Keratinocyte (primary cell): Measurements from ENCODE around the gene RNASEH2B. TPM values are rescaled to one million over a fixed set of nuclear protein-coding genes. Genes with fewer than 3 reads are reported as not detected.

Experiments used
- DNase-seq: peaks from one replicate; pipeline ENCODE4 v3.0.0-alpha.2; 2011; ENCODE audit warnings: low read depth, missing footprints, low spot score
- FAIRE-seq: peaks from 2 replicates; lab custom pipeline; 2011; peaks lifted over from hg19 to GRCh38; lab: Jason Lieb, UNC
- H2AFZ ChIP-seq: 2 replicates; pipeline ENCODE4 v1.6.0; 2012; ENCODE audit warnings: low read length, control low read depth, inconsistent platforms; ENCODE audit not compliant: control insufficient read depth
- H3K27ac ChIP-seq: 2 replicates; pipeline ENCODE4 v1.5.1; 2011; ENCODE audit warnings: low read length; ENCODE audit not compliant: control insufficient read depth, insufficient read depth
- H3K27me3 ChIP-seq: 3 replicates; pipeline ENCODE4 v1.6.0; 2011; ENCODE audit warnings: low read length; ENCODE audit not compliant: control insufficient read depth, insufficient read depth; ENCODE audit errors: extremely low read depth
- H3K36me3 ChIP-seq, 2 experiments: 2 replicates in 1 of 2; 3 replicates in 1 of 2; pipeline ENCODE4 v1.5.1; 2011; ENCODE audit warnings: low read length in 2 of 2, mild to moderate bottlenecking in 1 of 2; ENCODE audit not compliant: control insufficient read depth in 2 of 2, insufficient read depth in 2 of 2; ENCODE audit errors: extremely low read depth in 1 of 2
- H3K4me1 ChIP-seq: 3 replicates; pipeline ENCODE4 v1.5.1; 2011; ENCODE audit warnings: low read length; ENCODE audit not compliant: control insufficient read depth, insufficient read depth; ENCODE audit errors: extremely low read depth
- H3K4me2 ChIP-seq: 3 replicates; pipeline ENCODE4 v1.6.0; 2011; ENCODE audit warnings: low read depth, low read length; ENCODE audit not compliant: control insufficient read depth, insufficient read depth; ENCODE audit errors: extremely low read depth
- H3K4me3 ChIP-seq, 3 experiments: fragments of 200-600 bp in 1 of 3; sonication (generic) in 1 of 3; 2 replicates in 2 of 3; 3 replicates in 1 of 3; pipeline ENCODE4 v1.5.1; 2011 to 2016; ENCODE audit warnings: low read length in 3 of 3, mild to moderate bottlenecking in 3 of 3, control low read depth in 2 of 3, inconsistent platforms in 1 of 3, low read depth in 1 of 3, mixed read lengths in 1 of 3, mixed run types in 1 of 3, moderate library complexity in 1 of 3; ENCODE audit not compliant: control insufficient read depth in 2 of 3, insufficient read depth in 2 of 3; ENCODE audit errors: extremely low read depth in 1 of 3
- H3K79me2 ChIP-seq: 2 replicates; pipeline ENCODE4 v1.6.0; 2012; ENCODE audit warnings: low read length; ENCODE audit not compliant: control insufficient read depth, insufficient read depth
- H3K9ac ChIP-seq: 3 replicates; pipeline ENCODE4 v1.6.0; 2011; ENCODE audit warnings: low read length; ENCODE audit not compliant: control insufficient read depth, insufficient read depth; ENCODE audit errors: extremely low read depth
- H3K9me1 ChIP-seq: 3 replicates; pipeline ENCODE4 v1.6.0; 2011; ENCODE audit warnings: low read length; ENCODE audit not compliant: control insufficient read depth, insufficient read depth; ENCODE audit errors: extremely low read depth
- H3K9me3 ChIP-seq: 2 replicates; pipeline ENCODE4 v1.5.1; 2012; ENCODE audit warnings: low read depth, low read length; ENCODE audit not compliant: control insufficient read depth
- H4K20me1 ChIP-seq: 3 replicates; pipeline ENCODE4 v1.6.0; 2011; ENCODE audit warnings: low read length; ENCODE audit not compliant: control insufficient read depth, insufficient read depth; ENCODE audit errors: extremely low read depth
- EZH2 ChIP-seq: IDR thresholded peaks from one replicate; pipeline ENCODE4 v1.6.1; 2012; ENCODE audit warnings: inconsistent platforms, mild to moderate bottlenecking, low read length, moderate library complexity
- dilution Hi-C: fragments of 300-500 bp; cut with MboI; formaldehyde crosslinking; loops from one replicate; pipeline ENCODE4 v1.7.0; 2020; ENCODE audit warnings: low sequenced_read_pairs; ENCODE audit not compliant: extremely low pct_ligation_motif_present
- polyA plus RNA-seq, 5 experiments: library from polyadenylated mRNA; depleted of rRNA in 3 of 5; stranded (reverse) in 3 of 5; stranded (forward) in 1 of 5; unstranded in 1 of 5; fragments of >200 nt; gene quantifications; 1 replicate in 1 of 5; 2 replicates in 3 of 5; 3 replicates in 1 of 5; pipeline versions ENCODE4 v1.2.1 to v1.2.3, GENCODE V29; 2011 to 2012; ENCODE audit warnings: missing spikeins in 2 of 5, low read depth in 1 of 5, low replicate concordance in 1 of 5
- TF ChIP-seq, protein P1 (sequence below), 3 experiments: IDR thresholded peaks in 1 of 3; conservative IDR thresholded peaks in 1 of 3; optimal IDR thresholded peaks in 1 of 3; 2 replicates in 2 of 3; 3 replicates in 1 of 3; pipeline versions ENCODE3 to v1.5.1; 2011; ENCODE audit warnings: low read length in 3 of 3, mild to moderate bottlenecking in 3 of 3, moderate library complexity in 2 of 3, control low read depth in 1 of 3, inconsistent platforms in 1 of 3; ENCODE audit not compliant: insufficient read depth in 2 of 3; ENCODE audit errors: extremely low read depth in 1 of 3

The RNASEH2B gene
- polyA plus RNA-seq, 1 donor (not counting 4 experiments of a cell fraction or from before 2014, with no cell fraction given), result 26.1 TPM

DNA sequence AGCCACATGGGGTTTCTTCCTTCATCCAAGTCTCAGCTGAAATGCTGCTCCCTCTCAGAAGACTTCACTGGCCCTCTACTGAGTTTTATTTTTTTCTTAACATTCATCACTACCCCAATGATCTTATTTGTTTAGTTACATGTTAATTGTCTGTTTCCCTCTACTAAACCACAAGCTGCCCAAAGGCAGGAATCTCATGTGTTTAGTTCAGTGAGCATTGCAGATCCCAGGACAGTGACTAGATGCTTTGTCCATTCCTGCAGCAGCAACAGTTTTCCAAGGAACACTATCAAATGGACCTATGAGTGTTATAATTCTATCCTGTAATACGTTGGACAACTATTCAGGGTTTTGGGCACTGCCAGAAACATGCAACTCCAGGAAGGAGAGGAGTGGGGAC, 93.1 kb downstream of the RNASEH2B start:
- Histone ChIP-seq H3K79me2 (no peaks in the 10 kb centered on the region), H3K27ac (no peak overlapping the region), H2AFZ (no peak overlapping the region), H3K4me2 (no peak overlapping the region), H3K9me1 (no peaks in the 10 kb centered on the region), H3K9ac (no peak overlapping the region), H3K9me3 (no peaks in the 10 kb centered on the region), H3K4me1 (peaks cover 27% of the 10 kb centered on the region), H3K27me3 (peaks cover 12% of the 10 kb centered on the region), H3K36me3 (no peaks in the 10 kb centered on the region), H4K20me1 (no peaks in the 10 kb centered on the region), H3K4me3 (no peak overlapping the region)
- dilution Hi-C loops, result no loop called here
- no peak for DNase-seq
- no peak for FAIRE-seq
- TF ChIP-seq EZH2, result no peak
- TF ChIP-seq, protein P1, sequence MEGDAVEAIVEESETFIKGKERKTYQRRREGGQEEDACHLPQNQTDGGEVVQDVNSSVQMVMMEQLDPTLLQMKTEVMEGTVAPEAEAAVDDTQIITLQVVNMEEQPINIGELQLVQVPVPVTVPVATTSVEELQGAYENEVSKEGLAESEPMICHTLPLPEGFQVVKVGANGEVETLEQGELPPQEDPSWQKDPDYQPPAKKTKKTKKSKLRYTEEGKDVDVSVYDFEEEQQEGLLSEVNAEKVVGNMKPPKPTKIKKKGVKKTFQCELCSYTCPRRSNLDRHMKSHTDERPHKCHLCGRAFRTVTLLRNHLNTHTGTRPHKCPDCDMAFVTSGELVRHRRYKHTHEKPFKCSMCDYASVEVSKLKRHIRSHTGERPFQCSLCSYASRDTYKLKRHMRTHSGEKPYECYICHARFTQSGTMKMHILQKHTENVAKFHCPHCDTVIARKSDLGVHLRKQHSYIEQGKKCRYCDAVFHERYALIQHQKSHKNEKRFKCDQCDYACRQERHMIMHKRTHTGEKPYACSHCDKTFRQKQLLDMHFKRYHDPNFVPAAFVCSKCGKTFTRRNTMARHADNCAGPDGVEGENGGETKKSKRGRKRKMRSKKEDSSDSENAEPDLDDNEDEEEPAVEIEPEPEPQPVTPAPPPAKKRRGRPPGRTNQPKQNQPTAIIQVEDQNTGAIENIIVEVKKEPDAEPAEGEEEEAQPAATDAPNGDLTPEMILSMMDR (optimal IDR thresholded peaks at IDR 0.05 in 1 of 3, IDR thresholded peaks at IDR 0.05 in 1 of 3, conservative IDR thresholded peaks at IDR 0.05 in 1 of 3; ENCODE audit: extremely low read depth in 1 of 3, insufficient read depth in 2 of 3, low read length in 3 of 3), result no peak

DNA sequence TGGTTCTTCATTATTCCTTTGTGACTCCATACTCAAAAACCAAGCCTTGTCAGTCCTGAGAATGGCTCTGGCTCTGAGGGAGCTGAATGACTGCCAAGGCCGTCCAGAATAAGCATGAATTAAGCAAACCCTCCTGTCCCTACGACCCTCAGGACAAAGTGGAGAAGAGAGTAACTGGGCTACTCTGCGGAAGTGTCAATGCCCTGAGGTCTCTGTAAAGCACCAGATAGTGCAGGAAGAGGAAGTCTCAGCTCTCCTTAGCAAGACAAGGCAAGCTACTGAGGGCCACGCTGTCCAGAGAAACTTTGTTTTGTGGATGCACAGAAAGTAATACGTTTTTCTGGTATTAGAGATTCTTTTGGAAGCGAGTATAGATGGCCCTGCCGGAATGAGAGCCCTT, 94.1 kb downstream of the RNASEH2B start:
- TF ChIP-seq EZH2, result no peak
- TF ChIP-seq, protein P1 (optimal IDR thresholded peaks at IDR 0.05 in 1 of 3, IDR thresholded peaks at IDR 0.05 in 1 of 3, conservative IDR thresholded peaks at IDR 0.05 in 1 of 3; ENCODE audit: extremely low read depth in 1 of 3, insufficient read depth in 2 of 3, low read length in 3 of 3), result no peak
- no peak overlapping the region for H2AFZ ChIP-seq
- no peaks in the 10 kb centered on the region for H3K9me1 ChIP-seq
- H3K9ac ChIP-seq, result no peak overlapping the region
- no peaks in the 10 kb centered on the region for H3K9me3 ChIP-seq
- no peak for FAIRE-seq
- peaks cover 19% of the 10 kb centered on the region for H3K27me3 ChIP-seq
- dilution Hi-C loops, result no loop called here
- H3K4me1 ChIP-seq, result peaks cover 20% of the 10 kb centered on the region
- H3K36me3 ChIP-seq, result no peaks in the 10 kb centered on the region
- H3K4me2 ChIP-seq, result no peak overlapping the region
- H4K20me1 ChIP-seq, result no peaks in the 10 kb centered on the region
- no peak overlapping the region for H3K27ac ChIP-seq
- DNase-seq, result no peak
- H3K4me3 ChIP-seq, result no peak overlapping the region
- H3K79me2 ChIP-seq, result no peaks in the 10 kb centered on the region
